Loucy (cell line): ENCODE results near the gene ACRBP.

Experiments
- H2AFZ ChIP-seq: fragments of 200-600 bp; sonication (generic); 2 replicates; pipeline ENCODE4 v1.6.0; 2016; ENCODE audit warnings: antibody characterized with exemption, mild to moderate bottlenecking, low read length, moderate library complexity
- H3F3A ChIP-seq: fragments of 200-600 bp; 2 replicates; pipeline ENCODE4 v1.6.0; 2016; ENCODE audit warnings: antibody characterized with exemption, low read depth, mild to moderate bottlenecking
- H3K27me3 ChIP-seq: fragments of 200-600 bp; sonication (generic); 2 replicates; pipeline ENCODE4 v1.6.1; 2014; ENCODE audit warnings: low read length, mild to moderate bottlenecking; ENCODE audit not compliant: insufficient read depth, poor library complexity, severe bottlenecking
- H3K36me3 ChIP-seq: fragments of 200-600 bp; sonication (generic); 2 replicates; pipeline ENCODE4 v1.6.1; 2016; ENCODE audit warnings: low read length; ENCODE audit not compliant: insufficient read depth
- H3K4me1 ChIP-seq: fragments of 200-600 bp; sonication (generic); 2 replicates; pipeline ENCODE4 v1.5.1; 2014; ENCODE audit warnings: low read length, mild to moderate bottlenecking; ENCODE audit not compliant: insufficient read depth, poor library complexity, severe bottlenecking
- H3K4me2 ChIP-seq: fragments of 200-600 bp; sonication (generic); 2 replicates; pipeline ENCODE4 v1.6.0; 2014; ENCODE audit warnings: antibody characterized with exemption, low read length, low read depth, mild to moderate bottlenecking; ENCODE audit not compliant: poor library complexity, severe bottlenecking
- H3K4me3 ChIP-seq: fragments of 200-600 bp; sonication (generic); 2 replicates; pipeline ENCODE4 v1.5.1; 2014; ENCODE audit warnings: low read length, mild to moderate bottlenecking, mixed read lengths; ENCODE audit not compliant: poor library complexity, severe bottlenecking
- H3K79me2 ChIP-seq: fragments of 200-600 bp; sonication (generic); 2 replicates; pipeline ENCODE4 v1.6.1; 2014; ENCODE audit warnings: low read length; ENCODE audit not compliant: insufficient read depth
- H3K9ac ChIP-seq: fragments of 200-600 bp; sonication (generic); 2 replicates; pipeline ENCODE4 v1.6.0; 2014; ENCODE audit warnings: mild to moderate bottlenecking, low read depth, low read length, moderate library complexity; ENCODE audit not compliant: poor library complexity, severe bottlenecking
- H3K9me2 ChIP-seq: fragments of 200-600 bp; sonication (generic); replicated peaks from 2 replicates; pipeline ENCODE4 v1.6.1; 2016; ENCODE audit warnings: low read depth, low read length, mixed read lengths
- H3K9me3 ChIP-seq: fragments of 200-600 bp; sonication (generic); 2 replicates; pipeline ENCODE4 v1.6.1; 2014; ENCODE audit warnings: mild to moderate bottlenecking, antibody characterized with exemption, low read length, low read depth; ENCODE audit not compliant: insufficient read depth
- H4K20me1 ChIP-seq: fragments of 200-600 bp; sonication (generic); 2 replicates; pipeline ENCODE4 v1.6.0; 2014; ENCODE audit warnings: antibody characterized with exemption, low read length, mild to moderate bottlenecking; ENCODE audit not compliant: insufficient read depth, poor library complexity, severe bottlenecking
- CTCF ChIP-seq: fragments of 200-600 bp; sonication (generic); conservative IDR thresholded peaks from 2 replicates; pipeline ENCODE4 v1.5.1; 2014; ENCODE audit warnings: mild to moderate bottlenecking, antibody characterized with exemption, low read length
- EZH2phosphoT487 ChIP-seq: fragments of 200-600 bp; IDR thresholded peaks from 2 replicates; pipeline ENCODE4 v1.6.1; 2018; ENCODE audit warnings: antibody characterized with exemption, mild to moderate bottlenecking, moderate library complexity, borderline replicate concordance

The ACRBP gene

GRCh38 chr12:6643569-6644256, 3.5 kb downstream of the ACRBP start:
- Histone ChIP-seq H3K9me3 (no peaks in the 10 kb centered on the region), H3K4me2 (peak overlapping the region; percentile 52), H3K4me3 (peak overlapping the region; percentile 45), H3K36me3 (no peaks in the 10 kb centered on the region), H3K79me2 (no peaks in the 10 kb centered on the region), H4K20me1 (no peaks in the 10 kb centered on the region), H3F3A (no peaks in the 10 kb centered on the region), H3K4me1 (peaks cover 32% of the 10 kb centered on the region), H3K27me3 (no peaks in the 10 kb centered on the region), H3K9ac (peak overlapping the region; percentile 59), H3K9me2 (no peaks in the 10 kb centered on the region), H2AFZ (peak overlapping the region; percentile 68; the same call in 1 of the 2 replicates)
- TF ChIP-seq EZH2phosphoT487, result no peak

GRCh38 chr12:6641131-6641530, 6.1 kb downstream of the ACRBP start:
- Histone ChIP-seq H4K20me1 (no peaks in the 10 kb centered on the region), H3K4me1 (peaks cover 58% of the 10 kb centered on the region), H3K9me2 (no peaks in the 10 kb centered on the region), H3K9me3 (no peaks in the 10 kb centered on the region), H3K27me3 (no peaks in the 10 kb centered on the region), H3K4me3 (no peak overlapping the region), H3K4me2 (no peak overlapping the region), H2AFZ (no peak overlapping the region), H3F3A (no peaks in the 10 kb centered on the region), H3K79me2 (no peaks in the 10 kb centered on the region), H3K36me3 (no peaks in the 10 kb centered on the region), H3K9ac (no peak overlapping the region)
- TF ChIP-seq CTCF (no peak), EZH2phosphoT487 (no peak)

GRCh38 chr12:6640497-6640896, 6.7 kb downstream of the ACRBP start:
- Histone ChIP-seq H3K4me3 (no peak overlapping the region), H3K79me2 (no peaks in the 10 kb centered on the region), H3K4me1 (peaks cover 62% of the 10 kb centered on the region), H3K27me3 (no peaks in the 10 kb centered on the region), H4K20me1 (no peaks in the 10 kb centered on the region), H3K9ac (no peak overlapping the region), H3F3A (peaks cover 2% of the 10 kb centered on the region; the same call in 1 of the 2 replicates), H3K9me2 (no peaks in the 10 kb centered on the region), H3K36me3 (no peaks in the 10 kb centered on the region), H2AFZ (no peak overlapping the region), H3K4me2 (no peak overlapping the region), H3K9me3 (no peaks in the 10 kb centered on the region)
- TF ChIP-seq CTCF (no peak), EZH2phosphoT487 (no peak)
